Testis (tissue), 3 donors: ENCODE measurements around the gene STXBP1. TPM values are rescaled to one million over a fixed set of nuclear protein-coding genes. Genes with fewer than 3 reads are reported as not detected.

Experiments used
- DNase-seq: peaks from one replicate; pipeline ENCODE4 v3.0.0-alpha.2; 2019
- H3K27ac ChIP-seq, 2 donors: fragments of 200-600 bp; sonication (generic); one replicate each; pipeline ENCODE4 v1.5.1; 2019
- H3K27me3 ChIP-seq: fragments of 200-600 bp; sonication (generic); one replicate; pipeline ENCODE4 v1.5.1; 2019
- H3K36me3 ChIP-seq: fragments of 200-600 bp; sonication (generic); one replicate; pipeline ENCODE4 v1.5.1; 2017; ENCODE audit warnings: low read depth; ENCODE audit errors: missing control alignments
- H3K4me1 ChIP-seq: fragments of 200-600 bp; sonication (generic); one replicate; pipeline ENCODE4 v1.5.1; 2019
- H3K4me3 ChIP-seq, 2 donors: fragments of 200-600 bp; sonication (generic); one replicate each; pipeline ENCODE4 v1.5.1; 2017 to 2019
- H3K9me3 ChIP-seq: fragments of 200-600 bp; sonication (generic); one replicate; pipeline ENCODE4 v1.5.1; 2017
- CTCF ChIP-seq, 3 experiments: fragments of 450-650 bp in 2 of 3; fragments of 200-600 bp in 1 of 3; sonication (generic) in 1 of 3; IDR thresholded peaks; one replicate each; pipeline ENCODE4 v1.5.1; 2016 to 2019; ENCODE audit warnings: antibody characterized with exemption in 3 of 3, mild to moderate bottlenecking in 2 of 3, moderate library complexity in 1 of 3
- POLR2A ChIP-seq: fragments of 450-650 bp; IDR thresholded peaks from one replicate; pipeline ENCODE4 v1.6.1; 2017; ENCODE audit warnings: antibody characterized with exemption, mild to moderate bottlenecking, moderate library complexity
- WGBS, 2 donors: methylation state at CpG; one replicate each; pipeline ENCODE4 v1.1.5; 2018; 5-methylcytosine and 5-hydroxymethylcytosine counted together
- intact Hi-C: fragments of 100-400 bp; cut with DNase I; formaldehyde crosslinking; loops from one replicate; pipeline ENCODE4 v1.15.1; 2023; ENCODE audit warnings: low total_unique reads
- polyA plus RNA-seq: library from polyadenylated mRNA; stranded (reverse); fragments of 350-450 nt; fragmentation: Illumina TruSeq; extraction: RNeasy Lipid Tissue Mini Kit (QIAGEN cat#74804); gene quantifications from one replicate; pipeline ENCODE4 v1.2.3, GENCODE V29; 2014; ENCODE audit warnings: low read depth, low replicate concordance; ENCODE audit not compliant: insufficient read depth
- total RNA-seq, 2 donors: library from RNA; depleted of rRNA; stranded (reverse); fragments of >200 nt; gene quantifications; one replicate each; pipeline ENCODE4 v1.2.3, GENCODE V29; 2016

The STXBP1 gene
- total and polyA plus RNA-seq, 3 donors from 2014 or later = 21.2 to 36.1 (median 33.1) TPM

GRCh38 chr9:127585161-127585819, 26.8 kb upstream of the STXBP1 start:
- intact Hi-C loops = loop anchor here (5.0 kb wide), 1 partner anchor 78 kb away; no protein-coding TSS in a partner anchor
- 88 to 90% methylated on average over 4 of the region's 4 CpGs for WGBS, 2 donors
- TF ChIP-seq POLR2A = no peak
- TF ChIP-seq CTCF (IDR thresholded peaks at IDR 0.05) = no peak
- H3K27me3 ChIP-seq = no peaks in the 10 kb centered on the region
- H3K4me1 ChIP-seq = peaks cover 4% of the 10 kb centered on the region
- H3K27ac ChIP-seq = no peak overlapping the region
- no peaks in the 10 kb centered on the region for H3K36me3 ChIP-seq
- H3K4me3 ChIP-seq = no peak overlapping the region
- H3K9me3 ChIP-seq = no peaks in the 10 kb centered on the region
- DNase-seq = no peak

- no peak overlapping the region for H3K27ac ChIP-seq
Observed at GRCh38 chr9:127586096-127586495, 26.0 kb upstream of the STXBP1 start.

GRCh38 chr9:127586537-127586936, 25.5 kb upstream of the STXBP1 start:
- Histone ChIP-seq H3K9me3 (no peaks in the 10 kb centered on the region), H3K27ac (no peak overlapping the region)

More at GRCh38 chr9:127586096-127586495, 26.0 kb upstream of the STXBP1 start:
- Histone ChIP-seq H3K27me3 (no peaks in the 10 kb centered on the region), H3K4me1 (peaks cover under 1% of the 10 kb centered on the region), H3K36me3 (no peaks in the 10 kb centered on the region), H3K4me3 (no peak overlapping the region), H3K9me3 (no peaks in the 10 kb centered on the region)
- intact Hi-C loops = loop anchor here (5.0 kb wide), 1 partner anchor 79 kb away; no protein-coding TSS in a partner anchor
- TF ChIP-seq POLR2A = no peak
- TF ChIP-seq CTCF (IDR thresholded peaks at IDR 0.05) = no peak
- WGBS, 2 donors = 71 to 76% methylated on average over 14 of the region's 14 CpGs
- DNase-seq = no peak

GRCh38 chr9:127587966-127588365, 24.1 kb upstream of the STXBP1 start:
- Histone ChIP-seq H3K9me3 (no peaks in the 10 kb centered on the region), H3K27ac (no peak overlapping the region), H3K4me3 (no peak overlapping the region), H3K27me3 (no peaks in the 10 kb centered on the region), H3K36me3 (no peaks in the 10 kb centered on the region), H3K4me1 (no peaks in the 10 kb centered on the region)
- DNase-seq = no peak
- intact Hi-C loops = loop anchor here (5.0 kb wide), 1 partner anchor 81 kb away; no protein-coding TSS in a partner anchor
- 77 to 78% methylated on average over 2 of the region's 2 CpGs for WGBS, 2 donors
- TF ChIP-seq CTCF (IDR thresholded peaks at IDR 0.05) = no peak
- TF ChIP-seq POLR2A = no peak

More at GRCh38 chr9:127586537-127586936, 25.5 kb upstream of the STXBP1 start:
- no peak overlapping the region for H3K4me3 ChIP-seq
- peak; percentile 92 for DNase-seq
- no peaks in the 10 kb centered on the region for H3K36me3 ChIP-seq
- intact Hi-C loops = loop anchor here (5.0 kb wide), 1 partner anchor 79 kb away; no protein-coding TSS in a partner anchor
- no peaks in the 10 kb centered on the region for H3K4me1 ChIP-seq
- TF ChIP-seq CTCF (IDR thresholded peaks at IDR 0.05) (peak; percentile 83 to 93 (median 91)), POLR2A (no peak)
- 54 to 59% methylated on average over 5 of the region's 5 CpGs for WGBS, 2 donors
- no peaks in the 10 kb centered on the region for H3K27me3 ChIP-seq
